Stimulated activated CD8-positive, alpha-beta memory T cell treated with anti-CD3 and anti-CD28 coated beads, Interleukin-4, amount 100 ng/mL, for 48 hours (primary cell): ENCODE data around the gene MYO16.

Source experiments
- DNase-seq: peaks from one replicate; pipeline ENCODE4 v3.0.0-alpha.2; 2020

The MYO16 gene

DNA sequence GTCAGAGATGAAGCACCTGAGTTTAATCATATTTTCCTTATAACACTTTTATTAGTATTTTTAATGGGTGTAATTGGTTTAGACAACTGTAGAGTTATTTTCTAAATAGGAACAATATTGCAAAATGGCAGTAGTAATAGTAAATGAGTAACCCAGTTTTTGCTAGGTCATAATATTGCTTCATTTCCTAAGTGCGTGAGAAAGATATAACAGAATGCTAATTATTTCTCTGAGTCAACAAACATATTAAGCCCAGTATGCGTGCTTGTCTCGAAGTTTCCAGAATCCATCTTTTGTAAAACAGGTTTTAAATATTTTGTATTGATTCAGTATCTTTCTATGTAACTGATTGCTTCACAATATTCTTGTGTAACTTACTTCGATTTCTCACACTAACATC lies 315.3 kb downstream of the MYO16 start:
- DNase-seq: no peak

DNA sequence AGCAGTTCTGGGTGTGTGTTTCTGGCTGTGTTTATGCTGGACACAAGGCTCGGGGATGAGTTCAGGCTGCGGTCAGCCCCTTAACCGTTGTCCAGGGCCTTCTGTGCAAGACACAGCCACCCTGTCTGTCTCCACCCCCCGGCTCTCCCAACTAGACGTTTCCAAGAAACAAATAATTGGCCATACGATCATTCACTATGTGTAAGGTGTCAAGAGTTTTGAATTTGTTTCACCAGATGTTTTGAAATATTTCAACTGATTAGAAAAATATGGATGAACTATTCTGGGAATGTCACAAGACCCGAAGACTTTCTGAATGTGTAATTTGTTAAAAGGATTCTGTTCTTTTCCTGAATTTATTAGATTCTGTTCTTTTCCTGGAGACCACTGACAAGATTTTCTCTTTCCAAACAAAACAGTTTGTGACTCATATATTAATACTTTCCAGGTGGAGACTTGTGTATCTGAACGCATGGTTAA lies 318.2 kb downstream of the MYO16 start:
- no peak for DNase-seq

DNA sequence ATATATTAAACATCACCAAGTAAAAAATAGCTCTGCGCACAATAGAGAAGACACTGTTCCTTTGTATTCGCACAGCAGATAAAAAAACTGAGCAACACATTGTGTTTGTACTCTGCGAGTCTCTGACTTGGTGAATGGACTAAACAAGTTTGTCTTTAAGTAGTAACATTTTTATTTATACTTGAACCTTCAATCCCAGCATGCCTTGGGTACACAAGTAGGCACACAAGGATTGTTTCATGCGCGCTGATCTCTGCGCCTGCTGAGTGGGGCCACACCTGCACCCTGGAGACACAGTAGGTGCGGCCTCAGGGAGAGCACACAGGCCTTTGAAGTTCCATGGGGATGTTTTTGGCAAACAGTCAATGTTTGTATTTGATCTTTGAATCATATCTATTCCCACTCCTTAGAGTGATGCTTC lies 318.9 kb downstream of the MYO16 start:
- DNase-seq: no peak

DNA sequence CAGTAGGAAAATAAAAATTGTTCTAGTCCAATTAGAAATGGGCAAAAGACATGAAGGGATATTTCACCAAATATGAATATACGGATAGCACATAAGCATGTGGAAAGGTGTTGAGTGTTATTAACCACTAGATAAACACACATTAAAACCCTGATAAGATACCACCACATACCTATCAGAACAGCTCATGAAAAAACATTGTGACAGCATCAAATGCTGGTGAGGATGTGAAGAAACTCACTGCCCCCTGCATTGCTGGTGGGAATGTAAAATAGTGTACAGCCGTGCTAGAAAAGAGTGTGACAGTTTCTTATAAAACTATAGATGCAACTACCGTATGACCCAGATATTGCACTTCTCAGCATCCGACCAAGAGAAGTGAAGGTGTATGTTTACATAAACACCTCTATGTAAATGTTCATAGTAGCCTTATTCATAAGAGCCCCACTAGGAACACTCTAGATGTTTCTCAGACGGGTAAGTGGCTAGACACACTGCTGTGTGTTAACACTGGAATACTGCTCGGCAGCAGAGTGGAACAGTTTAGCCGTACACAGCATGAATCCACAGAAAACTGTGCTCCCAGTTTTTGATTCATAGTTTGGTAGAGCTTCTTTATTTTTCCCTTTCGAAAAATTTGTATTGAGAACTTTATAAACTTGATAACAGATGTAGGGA lies 321.1 kb downstream of the MYO16 start:
- no peak for DNase-seq

DNA sequence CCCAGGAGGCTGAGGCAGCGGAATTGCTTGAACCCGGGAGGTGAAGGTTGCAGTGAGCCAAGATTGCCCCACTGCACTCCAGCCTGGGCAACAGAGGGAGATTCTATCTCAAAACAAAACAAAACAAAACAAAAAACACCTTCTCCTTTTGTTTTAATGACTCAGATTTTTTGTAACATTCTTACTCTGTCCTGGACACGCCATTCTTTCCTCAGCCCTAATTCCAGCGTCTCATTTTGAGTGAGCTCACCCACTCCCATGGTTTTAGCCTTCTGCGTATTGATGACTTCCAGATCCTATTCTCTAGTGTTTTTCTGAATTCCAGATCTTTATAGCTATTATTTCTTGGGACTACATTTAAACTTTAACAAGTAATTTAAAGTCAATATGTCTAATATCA lies 326.3 kb downstream of the MYO16 start:
- no peak for DNase-seq

DNA sequence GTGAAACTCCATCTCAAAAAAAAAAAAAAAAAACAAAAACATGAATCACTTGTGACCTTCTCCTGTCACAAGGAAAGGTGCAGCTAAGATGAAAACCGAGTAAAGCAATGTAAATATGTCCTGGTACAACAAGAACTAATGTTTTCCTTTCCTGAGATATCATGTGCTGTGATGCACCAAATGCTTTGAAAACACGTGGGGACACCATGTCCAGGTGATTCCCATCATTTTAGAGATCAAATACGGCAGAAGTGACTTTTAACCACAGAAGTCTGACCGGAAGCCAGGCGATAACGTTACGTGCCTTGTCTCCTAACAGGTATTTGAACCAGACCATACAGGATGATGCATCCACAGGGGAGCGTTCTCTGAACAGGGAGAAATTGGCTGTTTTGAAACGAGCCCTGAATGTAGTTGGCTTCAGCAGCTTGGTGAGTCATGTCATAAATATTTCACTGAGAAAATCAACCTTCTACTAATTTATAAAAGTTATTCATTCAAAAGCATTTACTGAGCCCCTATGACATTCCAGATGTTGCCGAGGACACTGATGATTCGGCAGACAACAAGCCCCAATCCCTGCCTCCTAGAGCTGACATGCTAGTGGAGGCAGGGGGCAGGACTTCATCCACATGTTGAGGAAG lies 328.1 kb downstream of the MYO16 start:
- DNase-seq: no peak

DNA sequence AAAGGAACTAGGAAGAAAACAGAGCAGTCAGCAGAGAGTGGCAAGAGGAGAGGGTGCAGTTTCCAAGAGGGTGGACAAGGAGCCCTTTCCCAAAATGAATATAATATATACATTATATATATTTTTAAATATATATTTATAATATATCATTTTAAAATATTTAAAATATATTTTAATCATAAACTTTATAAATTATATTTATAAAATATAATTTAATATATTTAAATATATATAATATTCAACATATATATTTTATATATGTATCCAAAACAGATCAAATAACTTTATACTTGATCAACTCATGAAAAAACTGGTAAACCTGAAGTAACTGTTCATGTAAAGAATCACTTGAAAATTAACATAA lies 328.6 kb downstream of the MYO16 start:
- no peak for DNase-seq

DNA sequence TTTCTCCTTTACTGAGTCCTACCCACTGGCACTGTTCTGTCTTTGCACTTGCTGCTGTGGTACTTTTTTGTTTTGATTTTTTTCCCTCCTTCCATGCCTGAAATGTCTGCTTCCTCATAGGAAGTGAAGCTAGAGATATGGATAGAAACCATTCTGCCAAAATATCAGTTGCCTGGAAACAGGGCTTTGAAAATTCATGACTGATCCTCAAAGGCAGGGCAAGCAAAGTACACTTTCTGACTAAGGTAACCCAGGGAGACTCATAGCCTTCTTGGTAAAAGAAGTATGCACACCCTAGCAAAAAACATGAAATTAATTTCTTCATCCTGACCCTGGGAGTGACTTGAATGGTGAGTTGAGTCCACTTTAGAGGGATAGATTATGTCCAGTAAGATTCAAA lies 329.8 kb downstream of the MYO16 start:
- DNase-seq: no peak

DNA sequence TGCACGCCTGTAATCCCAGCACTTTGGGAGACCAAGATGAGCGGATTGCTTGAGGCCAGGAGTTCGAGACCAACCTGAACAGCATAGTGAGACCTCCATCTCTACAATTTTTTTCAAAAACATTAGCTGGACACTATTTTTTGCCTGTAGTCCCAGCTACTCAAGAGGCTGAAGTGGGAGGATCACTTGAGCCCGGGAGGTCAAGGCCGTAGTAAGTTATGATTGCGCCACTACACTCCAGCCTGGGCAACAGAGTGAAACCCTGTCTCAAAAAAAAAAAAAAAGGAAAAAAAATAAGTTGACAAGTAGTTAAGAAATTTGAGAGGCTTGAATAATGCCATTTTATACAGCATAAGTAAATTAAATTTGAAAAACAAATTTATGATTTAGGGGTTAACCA lies 330.6 kb downstream of the MYO16 start:
- no peak for DNase-seq

DNA sequence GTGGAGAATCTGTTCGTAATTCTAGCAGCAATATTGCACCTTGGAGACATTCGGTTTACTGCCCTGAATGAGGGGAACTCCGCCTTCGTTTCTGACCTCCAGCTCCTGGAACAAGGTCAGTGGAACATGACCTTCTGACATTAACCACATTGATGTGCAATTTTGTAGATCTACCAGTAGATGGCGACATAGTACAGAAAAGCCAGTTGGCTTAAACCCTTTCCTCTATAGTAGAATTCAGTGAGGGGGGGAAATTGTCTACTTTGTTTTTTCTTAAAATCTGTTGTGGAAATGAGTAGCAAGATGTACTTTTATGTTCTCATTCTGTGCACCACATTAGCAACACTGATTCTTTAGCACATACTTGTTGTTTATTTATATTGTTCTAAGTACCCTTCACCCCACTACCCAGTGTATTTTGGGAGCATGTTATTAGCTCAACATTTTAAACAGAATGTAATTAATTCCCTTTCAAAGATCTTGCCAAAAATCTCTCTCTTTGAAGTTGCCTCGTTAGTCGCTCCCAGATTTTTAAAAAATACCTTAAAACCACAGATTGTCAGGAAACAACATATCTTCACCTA lies 332.2 kb downstream of the MYO16 start:
- DNase-seq: no peak

DNA sequence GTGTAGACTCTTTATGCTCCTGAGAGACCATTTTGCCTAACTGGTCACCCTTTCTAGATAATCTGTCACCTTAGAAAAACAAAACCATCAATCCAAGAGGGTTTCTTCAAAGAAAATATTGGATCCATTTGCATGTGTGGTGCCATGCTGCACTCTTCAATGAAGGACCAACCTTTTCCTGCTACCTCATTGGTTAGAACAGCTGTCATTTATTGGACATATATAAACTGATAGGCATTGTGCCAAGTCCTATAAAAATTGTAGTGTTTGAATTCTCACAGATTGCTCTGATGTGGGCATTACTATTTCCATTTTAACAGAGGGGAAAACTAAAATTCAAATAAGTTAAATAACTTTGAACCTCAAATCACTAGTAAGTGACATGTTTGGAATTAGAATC lies 333.2 kb downstream of the MYO16 start:
- DNase-seq: no peak

DNA sequence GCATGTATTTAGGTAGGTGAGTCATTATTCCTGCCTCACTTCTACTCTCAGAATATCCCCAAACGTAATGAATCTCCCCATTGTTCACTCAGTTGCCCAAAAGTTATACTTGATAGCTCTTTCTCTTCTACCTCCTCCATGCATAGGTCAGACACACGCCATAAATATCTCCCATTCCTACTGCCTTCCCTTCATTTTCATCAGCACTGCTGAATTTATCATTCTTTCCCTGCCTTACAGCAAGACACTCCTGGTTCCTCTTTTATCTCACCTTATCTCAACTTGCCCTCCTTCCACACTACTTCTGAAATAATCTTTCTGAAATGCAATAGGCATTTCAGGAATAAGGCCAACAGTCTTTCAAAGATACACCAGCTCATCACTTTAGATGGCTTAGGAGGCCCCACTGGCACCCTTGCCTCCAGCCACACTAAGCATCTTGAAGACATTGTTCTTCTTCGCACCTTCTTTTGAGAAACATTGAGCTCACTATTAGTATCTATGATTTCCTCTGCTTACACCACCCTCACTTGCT lies 333.9 kb downstream of the MYO16 start:
- no peak for DNase-seq

DNA sequence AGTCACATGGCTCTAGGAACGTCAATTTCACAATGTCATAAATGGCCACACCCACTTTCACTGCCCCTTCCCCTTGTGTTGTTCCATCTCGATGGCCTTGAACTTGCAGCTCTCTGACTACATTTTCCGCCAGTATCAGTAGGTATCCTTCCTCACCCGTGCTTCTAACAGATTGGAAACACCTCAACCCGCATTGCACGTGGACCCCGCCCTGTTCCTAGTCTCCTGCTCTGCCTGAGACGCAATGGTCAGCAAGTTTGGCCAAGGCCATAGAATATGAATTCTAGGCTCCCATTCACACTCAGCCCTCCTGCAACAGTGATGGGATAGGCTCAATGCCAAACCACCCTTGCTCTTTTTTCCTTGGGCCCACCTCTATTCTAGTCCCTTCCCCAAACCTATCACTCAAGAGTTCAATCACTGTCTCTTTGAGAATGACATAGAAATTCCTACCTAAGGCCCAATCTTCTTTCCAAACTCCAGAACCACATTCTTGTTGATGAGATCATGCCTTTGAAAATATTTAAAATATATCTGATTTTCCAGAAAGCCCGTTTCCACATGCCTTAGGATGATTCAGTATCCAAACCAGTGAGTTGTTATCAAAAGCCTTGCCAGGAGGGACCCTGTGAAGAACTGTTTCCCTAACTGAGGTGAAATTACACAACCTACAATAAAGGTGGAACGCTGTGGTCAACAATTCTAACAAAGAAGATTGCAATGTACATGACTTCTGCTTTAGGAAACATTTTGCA lies 334.6 kb downstream of the MYO16 start:
- no peak for DNase-seq

DNA sequence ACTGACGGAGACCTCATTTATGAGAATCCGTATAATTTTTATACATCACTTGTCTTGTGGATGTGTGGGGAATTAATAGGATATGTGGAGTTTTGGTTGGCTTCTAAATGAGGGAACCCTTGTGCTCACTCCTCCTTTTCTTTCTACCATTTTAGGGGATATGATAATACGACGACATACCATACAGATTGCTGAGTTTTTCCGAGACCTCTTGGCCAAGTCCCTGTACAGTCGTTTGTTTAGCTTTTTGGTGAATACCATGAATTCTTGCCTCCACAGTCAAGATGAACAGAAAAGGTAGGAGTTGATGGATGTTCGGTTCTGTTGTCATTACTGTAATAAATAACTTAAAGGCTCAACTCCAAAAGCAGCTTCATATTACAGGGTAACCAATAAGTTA lies 335.2 kb downstream of the MYO16 start:
- no peak for DNase-seq

DNA sequence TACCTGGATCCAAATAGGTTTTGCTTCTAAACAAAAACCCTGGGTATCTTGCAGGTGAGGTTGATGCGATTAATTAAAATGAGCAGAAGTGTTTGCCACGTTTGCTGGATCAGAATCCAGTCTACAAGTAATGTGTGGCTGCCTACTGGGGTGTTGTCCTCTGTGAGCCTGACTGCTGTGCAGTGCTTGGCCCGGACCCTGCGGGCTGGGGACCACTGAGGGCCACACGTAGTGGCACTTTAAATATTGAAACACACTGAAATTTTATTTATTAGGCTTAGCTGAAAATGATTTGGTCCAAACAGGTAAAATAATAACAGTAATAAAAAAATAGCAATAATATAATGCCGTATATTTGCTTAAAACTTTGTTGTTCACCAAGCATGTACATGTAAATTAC lies 338.0 kb downstream of the MYO16 start:
- DNase-seq: no peak

DNA sequence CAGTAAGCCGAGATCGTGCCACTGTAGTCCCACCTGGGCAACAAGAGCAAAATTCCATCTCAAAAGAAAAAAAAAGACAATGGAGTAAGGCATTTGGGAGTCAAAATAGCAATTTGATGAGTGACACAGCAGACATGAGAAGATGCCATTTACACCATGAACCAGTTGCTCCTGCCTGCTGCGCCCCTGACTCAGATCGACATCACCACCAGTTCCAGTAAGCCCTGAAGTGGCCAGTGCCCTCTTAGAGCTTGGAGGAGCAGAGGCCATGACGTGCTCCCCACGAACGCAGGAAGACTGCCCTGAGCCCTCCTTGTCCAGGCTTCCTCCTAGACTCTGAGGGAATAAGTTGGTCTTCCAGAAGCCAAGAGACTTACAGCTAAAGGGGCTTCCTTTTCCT lies 339.2 kb downstream of the MYO16 start:
- no peak for DNase-seq

DNA sequence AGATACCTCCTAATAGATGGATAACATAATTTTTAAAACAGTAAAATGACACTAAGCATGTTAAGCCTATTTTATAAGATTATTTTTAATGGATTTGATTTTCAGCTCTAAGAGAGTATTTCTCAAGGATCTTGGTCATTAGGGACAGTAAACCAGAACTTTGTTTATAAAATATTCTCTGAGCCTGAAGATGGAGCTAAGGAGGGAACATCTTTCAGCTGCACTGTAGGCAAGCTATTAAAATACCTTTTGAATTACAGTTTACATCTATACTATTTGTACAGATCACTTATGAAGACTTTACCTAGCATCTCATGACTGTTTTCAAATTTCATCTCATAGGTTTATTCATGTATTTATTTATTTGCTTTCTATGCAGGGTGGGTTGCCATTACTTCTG lies 345.3 kb downstream of the MYO16 start:
- DNase-seq: no peak

DNA sequence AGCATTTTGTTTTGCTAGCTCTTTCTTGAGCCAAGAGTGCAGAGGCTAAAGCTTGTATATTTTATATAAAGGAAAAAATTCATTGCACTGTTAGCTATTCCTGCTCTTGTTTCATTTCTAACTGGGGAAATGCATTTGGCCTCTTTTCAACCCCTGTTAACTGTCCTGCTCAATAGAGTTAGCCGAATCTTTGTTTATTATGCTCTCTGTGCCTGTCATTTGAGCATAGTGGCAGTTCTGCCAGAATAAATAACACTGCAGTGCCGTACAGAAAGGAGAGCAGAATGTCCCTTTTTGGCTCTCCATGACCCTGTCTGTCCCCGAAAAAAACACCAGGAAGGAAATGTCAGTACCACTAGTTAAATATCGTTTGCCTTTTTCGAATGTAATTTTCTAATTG lies 350.8 kb downstream of the MYO16 start:
- DNase-seq: no peak

DNA sequence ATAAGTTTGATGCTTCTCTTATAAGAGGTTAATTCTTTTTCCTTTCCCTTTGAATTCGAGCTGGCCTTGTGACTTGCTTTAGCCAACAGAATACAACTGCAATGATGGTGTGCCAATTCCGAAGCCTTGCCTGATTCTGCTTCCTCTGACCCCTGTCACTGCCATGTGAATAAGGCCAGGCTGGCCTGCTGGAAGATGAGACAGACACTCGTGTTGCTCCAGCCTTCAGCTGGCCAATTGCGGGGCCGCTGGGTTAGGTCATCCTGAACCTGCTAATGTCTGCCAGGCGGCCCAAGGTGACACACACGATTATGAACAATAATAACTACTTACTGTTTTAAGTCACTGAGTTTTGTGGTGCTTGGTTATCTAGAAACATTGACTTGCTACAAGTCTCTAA lies 352.0 kb downstream of the MYO16 start:
- no peak for DNase-seq

DNA sequence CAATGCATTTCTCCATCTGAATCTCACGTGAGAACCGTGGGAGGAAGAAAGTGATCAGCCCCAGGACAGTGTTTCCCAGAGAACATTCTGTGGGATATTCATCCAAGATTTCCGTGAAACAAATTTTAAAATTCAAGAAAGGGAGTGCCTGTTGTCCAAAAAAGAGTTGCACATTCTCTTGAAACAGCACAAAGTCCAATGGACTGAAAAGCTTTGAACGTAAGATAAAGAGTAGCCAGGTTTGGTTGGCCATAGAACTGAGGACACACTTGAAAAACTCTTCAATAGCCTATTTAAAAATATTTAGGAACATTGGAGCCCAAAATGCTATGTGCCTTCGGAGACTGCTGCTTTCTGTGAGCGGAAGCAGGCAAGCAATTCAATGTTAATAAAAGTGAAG lies 353.9 kb downstream of the MYO16 start:
- no peak for DNase-seq

DNA sequence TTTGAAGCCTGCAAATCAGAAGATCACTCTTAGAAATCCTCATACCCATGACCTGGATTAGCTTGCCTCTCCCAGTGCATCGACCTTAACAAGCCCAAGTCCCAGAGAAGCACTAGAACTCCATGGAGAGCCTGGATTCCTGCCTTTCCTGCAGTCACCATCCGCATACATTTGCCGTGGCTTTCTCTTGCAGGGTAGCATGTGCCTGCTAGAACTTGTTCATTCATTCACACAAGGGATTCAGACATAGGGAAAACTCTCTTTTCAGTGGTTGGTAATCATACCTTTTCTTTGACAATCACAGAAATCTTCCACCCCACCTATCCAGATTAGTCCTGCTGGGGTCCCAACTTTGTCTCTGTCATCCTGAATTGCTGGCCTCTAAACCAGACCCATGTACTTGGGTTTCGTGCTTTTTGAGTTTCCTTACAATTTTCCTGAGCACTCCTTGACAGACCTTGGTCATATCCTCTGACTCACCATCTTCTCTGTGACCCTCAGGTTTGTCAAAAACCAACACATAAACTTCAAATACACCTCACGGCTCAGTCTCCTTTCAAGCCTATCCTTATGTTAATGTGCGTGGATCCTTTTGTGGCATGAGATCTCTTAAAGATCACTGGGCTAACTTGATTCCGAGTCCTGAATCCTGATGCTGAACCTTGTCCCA lies 355.0 kb downstream of the MYO16 start:
- no peak for DNase-seq

DNA sequence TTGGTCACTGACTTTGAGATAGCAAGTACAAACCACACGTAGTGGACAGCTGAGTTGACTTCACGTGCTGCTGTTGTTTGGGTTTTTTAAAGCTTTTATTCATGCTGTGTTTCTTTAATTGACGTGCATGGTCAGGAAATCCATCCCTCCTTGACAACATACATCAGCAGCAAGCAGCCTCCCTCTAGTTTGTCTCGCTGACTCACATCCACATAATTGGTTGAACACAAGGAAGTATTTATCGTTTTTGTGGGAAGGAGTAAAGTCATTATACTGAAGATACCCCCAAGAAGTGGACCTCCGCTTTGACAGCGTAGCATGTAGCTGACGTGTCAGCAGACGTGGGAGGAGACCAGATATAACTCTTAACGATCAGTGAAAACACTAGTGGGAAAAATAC lies 355.8 kb downstream of the MYO16 start:
- DNase-seq: no peak

DNA sequence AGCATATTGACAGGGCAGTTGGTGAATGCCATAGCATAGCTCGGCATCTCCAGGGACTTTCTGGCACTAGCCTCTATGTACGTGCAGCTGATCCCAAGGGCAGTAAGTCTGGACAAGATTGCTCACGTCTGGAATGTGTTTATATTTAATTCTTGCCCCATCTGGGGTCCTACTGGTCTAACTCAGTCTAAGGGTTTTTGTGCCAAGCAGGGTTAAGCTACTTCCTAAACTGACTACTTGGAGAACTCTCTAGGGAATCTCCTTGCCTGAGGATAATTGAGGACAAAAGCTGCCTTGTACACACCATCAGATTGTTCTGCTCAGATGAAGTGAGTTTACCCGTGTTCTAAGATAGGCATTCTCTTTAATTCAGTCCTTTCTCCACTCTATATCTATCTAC lies 358.1 kb downstream of the MYO16 start:
- DNase-seq: no peak
